PFSK-1 (cell line): ENCODE measurements around the gene GRIN2A.

Source experiments
- FOXP2 ChIP-seq: optimal IDR thresholded peaks from 2 replicates; pipeline ENCODE3; 2011; ENCODE audit warnings: borderline replicate concordance, control low read depth, inconsistent platforms; ENCODE audit not compliant: insufficient read depth; ENCODE audit errors: extremely low read length, extremely low read depth
- POLR2AphosphoS5 ChIP-seq: IDR thresholded peaks from 2 replicates; pipeline ENCODE4 v1.6.1; 2012; ENCODE audit warnings: low read depth, mild to moderate bottlenecking, control low read depth, low read length, moderate library complexity
- SIN3A ChIP-seq: IDR thresholded peaks from 2 replicates; pipeline ENCODE4 v1.6.1; 2012; ENCODE audit warnings: mild to moderate bottlenecking, low read length, moderate library complexity, borderline replicate concordance; ENCODE audit not compliant: insufficient read depth
- TAF1 ChIP-seq: IDR thresholded peaks from 2 replicates; pipeline ENCODE4 v1.6.1; 2012; ENCODE audit warnings: low read length, control low read depth, borderline replicate concordance; ENCODE audit not compliant: insufficient read depth
- TF ChIP-seq, protein P1 (sequence below), 2 experiments: IDR thresholded peaks; 2 replicates each; pipeline versions ENCODE4 v1.6.1 to v1.8.0; 2011 to 2012; ENCODE audit warnings: low read depth in 2 of 2, low read length in 2 of 2, control low read depth in 1 of 2, inconsistent platforms in 1 of 2, mild to moderate bottlenecking in 1 of 2, moderate library complexity in 1 of 2; ENCODE audit not compliant: insufficient read depth in 1 of 2

GRIN2A gene

DNA sequence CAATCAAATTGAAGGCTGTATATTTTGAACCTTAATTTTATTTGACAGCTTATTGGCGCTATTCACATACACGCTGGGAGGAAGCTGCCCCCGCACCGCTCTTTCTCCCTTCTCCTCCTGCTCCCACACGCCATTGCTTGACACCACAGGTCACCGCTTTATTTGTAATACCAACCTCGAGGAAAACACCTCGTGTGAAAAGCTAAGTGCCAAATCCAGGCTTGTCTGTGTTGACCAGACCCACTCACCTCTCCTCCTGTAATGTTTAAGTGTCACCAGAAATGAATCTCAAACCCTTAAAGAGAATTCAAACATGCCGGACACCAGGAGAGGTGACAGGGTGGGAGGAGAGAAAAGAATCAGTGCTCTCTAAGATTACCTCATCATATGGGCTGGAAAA lies 331.4 kb downstream of the GRIN2A start:
- TF ChIP-seq, protein P1, sequence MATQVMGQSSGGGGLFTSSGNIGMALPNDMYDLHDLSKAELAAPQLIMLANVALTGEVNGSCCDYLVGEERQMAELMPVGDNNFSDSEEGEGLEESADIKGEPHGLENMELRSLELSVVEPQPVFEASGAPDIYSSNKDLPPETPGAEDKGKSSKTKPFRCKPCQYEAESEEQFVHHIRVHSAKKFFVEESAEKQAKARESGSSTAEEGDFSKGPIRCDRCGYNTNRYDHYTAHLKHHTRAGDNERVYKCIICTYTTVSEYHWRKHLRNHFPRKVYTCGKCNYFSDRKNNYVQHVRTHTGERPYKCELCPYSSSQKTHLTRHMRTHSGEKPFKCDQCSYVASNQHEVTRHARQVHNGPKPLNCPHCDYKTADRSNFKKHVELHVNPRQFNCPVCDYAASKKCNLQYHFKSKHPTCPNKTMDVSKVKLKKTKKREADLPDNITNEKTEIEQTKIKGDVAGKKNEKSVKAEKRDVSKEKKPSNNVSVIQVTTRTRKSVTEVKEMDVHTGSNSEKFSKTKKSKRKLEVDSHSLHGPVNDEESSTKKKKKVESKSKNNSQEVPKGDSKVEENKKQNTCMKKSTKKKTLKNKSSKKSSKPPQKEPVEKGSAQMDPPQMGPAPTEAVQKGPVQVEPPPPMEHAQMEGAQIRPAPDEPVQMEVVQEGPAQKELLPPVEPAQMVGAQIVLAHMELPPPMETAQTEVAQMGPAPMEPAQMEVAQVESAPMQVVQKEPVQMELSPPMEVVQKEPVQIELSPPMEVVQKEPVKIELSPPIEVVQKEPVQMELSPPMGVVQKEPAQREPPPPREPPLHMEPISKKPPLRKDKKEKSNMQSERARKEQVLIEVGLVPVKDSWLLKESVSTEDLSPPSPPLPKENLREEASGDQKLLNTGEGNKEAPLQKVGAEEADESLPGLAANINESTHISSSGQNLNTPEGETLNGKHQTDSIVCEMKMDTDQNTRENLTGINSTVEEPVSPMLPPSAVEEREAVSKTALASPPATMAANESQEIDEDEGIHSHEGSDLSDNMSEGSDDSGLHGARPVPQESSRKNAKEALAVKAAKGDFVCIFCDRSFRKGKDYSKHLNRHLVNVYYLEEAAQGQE (IDR thresholded peaks at IDR 0.05; ENCODE audit: insufficient read depth in 1 of 2, low read depth in 2 of 2, low read length in 2 of 2), result no peak
- no peak for TF ChIP-seq POLR2AphosphoS5
- no peak for TF ChIP-seq TAF1
- TF ChIP-seq SIN3A, result no peak

DNA sequence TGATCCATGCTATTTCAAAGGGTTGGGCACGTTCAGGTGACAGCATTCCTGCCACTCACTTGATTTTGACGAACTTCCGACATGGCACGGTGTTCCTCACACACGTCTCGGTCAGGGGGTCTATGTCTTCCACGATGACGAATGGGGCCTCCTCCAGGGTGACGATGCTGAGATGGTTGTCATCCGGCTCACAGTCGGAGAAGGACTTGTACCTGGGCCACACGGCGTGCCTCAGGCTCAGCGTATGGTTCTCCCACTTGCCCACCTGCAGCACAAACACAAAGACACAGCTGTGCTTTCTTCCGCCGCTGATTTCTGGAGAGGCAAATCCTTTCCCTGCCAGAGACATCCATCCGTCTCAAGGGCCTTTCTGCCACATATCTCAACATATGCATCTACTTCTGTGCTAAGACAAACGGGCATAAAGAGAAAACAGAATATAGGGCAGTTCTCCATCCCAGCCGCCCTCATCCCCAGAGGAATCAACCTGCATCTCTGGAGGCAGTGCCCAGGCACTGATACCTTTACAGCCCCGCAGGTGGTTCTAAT lies 332.5 kb downstream of the GRIN2A start:
- TF ChIP-seq, protein P1 (IDR thresholded peaks at IDR 0.05; ENCODE audit: insufficient read depth in 1 of 2, low read depth in 2 of 2, low read length in 2 of 2), result no peak
- no peak for TF ChIP-seq SIN3A
- no peak for TF ChIP-seq POLR2AphosphoS5
- TF ChIP-seq TAF1, result no peak

DNA sequence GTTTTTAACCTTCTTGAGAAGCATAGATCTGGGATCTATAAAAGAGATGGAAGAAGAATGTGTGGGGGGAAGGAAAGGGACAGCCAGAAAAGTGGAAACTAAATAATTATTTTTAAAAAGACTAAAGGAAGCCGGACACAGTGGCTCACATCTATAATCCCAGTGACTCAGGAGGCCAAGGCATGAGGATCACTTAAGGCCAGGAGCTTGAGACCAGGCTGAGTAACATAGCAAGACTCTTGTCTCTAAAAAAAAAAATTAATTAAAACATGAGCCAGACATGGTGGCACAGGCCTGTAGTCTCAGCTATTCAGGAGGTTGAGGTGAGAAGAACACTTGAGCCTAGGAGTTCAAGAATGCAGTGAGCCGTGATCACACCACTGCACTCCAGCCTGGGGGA lies 335.1 kb downstream of the GRIN2A start:
- TF ChIP-seq, protein P1 (IDR thresholded peaks at IDR 0.05; ENCODE audit: insufficient read depth in 1 of 2, low read depth in 2 of 2, low read length in 2 of 2), result no peak

DNA sequence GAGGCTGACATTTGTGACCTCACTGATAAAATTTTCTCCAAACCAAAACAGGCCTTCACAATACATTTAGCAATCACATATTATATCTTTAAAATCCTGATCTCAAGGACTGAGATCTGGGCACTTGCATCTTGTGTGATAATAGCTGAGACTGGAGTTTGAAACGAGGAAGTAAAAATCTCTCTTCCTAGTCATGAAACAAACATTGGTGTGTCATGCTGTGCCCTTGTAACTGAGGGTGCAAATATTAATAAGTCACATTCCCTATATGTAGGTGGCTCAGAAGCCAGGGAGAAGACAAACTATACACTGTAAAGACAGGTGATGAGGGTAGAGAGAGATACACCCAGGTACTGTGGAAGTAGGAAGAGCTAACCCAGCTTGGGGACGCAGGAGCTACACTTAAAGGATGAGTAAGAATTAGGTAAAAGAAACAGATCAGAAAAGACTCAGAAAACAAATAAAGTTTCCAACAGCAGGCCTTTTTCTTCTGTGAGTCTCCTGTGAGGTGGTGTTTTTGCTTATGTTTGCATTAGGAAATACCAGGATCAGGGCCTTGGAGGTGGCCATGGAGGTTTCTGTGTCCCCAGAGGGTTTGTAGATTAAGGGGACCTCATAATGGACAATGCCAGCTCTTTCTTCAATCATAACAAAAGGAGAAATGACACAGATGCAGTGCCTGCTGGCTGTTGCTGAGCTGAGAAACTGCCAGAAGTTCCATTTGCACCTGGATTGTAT lies 335.7 kb downstream of the GRIN2A start:
- TF ChIP-seq, protein P1 (IDR thresholded peaks at IDR 0.05; ENCODE audit: insufficient read depth in 1 of 2, low read depth in 2 of 2, low read length in 2 of 2), result no peak
- TF ChIP-seq FOXP2 (no peak), SIN3A (no peak), POLR2AphosphoS5 (no peak), TAF1 (no peak)
